WERI-Rb-1 (cell line): ENCODE data around the gene KDSR.

Experiments used
- DNase-seq: peaks from one replicate; pipeline ENCODE4 v3.0.0-alpha.2; 2020
- H3K27ac ChIP-seq: fragments of 250-450 bp; sonication (Bioruptor Pico); 2 replicates; pipeline ENCODE4 v1.5.1; 2020; ENCODE audit warnings: mild to moderate bottlenecking, moderate library complexity
- H3K27me3 ChIP-seq: fragments of 250-450 bp; sonication (Bioruptor Pico); 2 replicates; pipeline ENCODE4 v1.5.1; 2021; ENCODE audit warnings: mild to moderate bottlenecking, low read depth, moderate library complexity; ENCODE audit not compliant: insufficient read depth, severe bottlenecking
- H3K36me3 ChIP-seq: fragments of 250-450 bp; sonication (Bioruptor Pico); 2 replicates; pipeline ENCODE4 v1.5.1; 2020; ENCODE audit warnings: mild to moderate bottlenecking, moderate library complexity
- H3K4me3 ChIP-seq: 2 replicates; pipeline ENCODE4 v1.5.1; 2011; ENCODE audit warnings: low read depth, mild to moderate bottlenecking, control low read depth, low read length
- H3K9me3 ChIP-seq: fragments of 250-450 bp; sonication (Bioruptor Pico); 2 replicates; pipeline ENCODE4 v1.5.1; 2021; ENCODE audit warnings: mild to moderate bottlenecking, moderate library complexity; ENCODE audit not compliant: severe bottlenecking
- CTCF ChIP-seq: IDR thresholded peaks from 2 replicates; pipeline ENCODE4 v1.5.1; 2011; ENCODE audit warnings: low read depth, mild to moderate bottlenecking, control low read depth, inconsistent platforms, low read length

KDSR gene

GRCh38 chr18:63312737-63313395, 54.1 kb downstream of the KDSR start:
- no peak for TF ChIP-seq CTCF
- Histone ChIP-seq H3K27ac (no peak overlapping the region), H3K27me3 (no peaks in the 10 kb centered on the region), H3K36me3 (no peaks in the 10 kb centered on the region), H3K4me3 (no peak overlapping the region), H3K9me3 (no peaks in the 10 kb centered on the region)
- no peak for DNase-seq

- Histone ChIP-seq H3K36me3 (no peaks in the 10 kb centered on the region), H3K27ac (no peak overlapping the region)
Observed at GRCh38 chr18:63312019-63312409, 55.0 kb downstream of the KDSR start.

GRCh38 chr18:63311118-63312018, 55.6 kb downstream of the KDSR start:
- Histone ChIP-seq H3K9me3 (no peaks in the 10 kb centered on the region), H3K27ac (no peak overlapping the region), H3K4me3 (no peak overlapping the region), H3K36me3 (no peaks in the 10 kb centered on the region), H3K27me3 (no peaks in the 10 kb centered on the region)
- DNase-seq, result no peak
- TF ChIP-seq CTCF, result no peak

More at GRCh38 chr18:63312019-63312409, 55.0 kb downstream of the KDSR start:
- no peaks in the 10 kb centered on the region for H3K27me3 ChIP-seq
- DNase-seq, result no peak
- H3K4me3 ChIP-seq, result no peak overlapping the region
- no peaks in the 10 kb centered on the region for H3K9me3 ChIP-seq
- TF ChIP-seq CTCF, result no peak

GRCh38 chr18:63309422-63309821, 57.6 kb downstream of the KDSR start:
- DNase-seq, result no peak
- Histone ChIP-seq H3K27ac (no peak overlapping the region), H3K9me3 (no peaks in the 10 kb centered on the region), H3K4me3 (no peak overlapping the region), H3K36me3 (no peaks in the 10 kb centered on the region), H3K27me3 (no peaks in the 10 kb centered on the region)
- TF ChIP-seq CTCF, result no peak

- no peak for TF ChIP-seq CTCF
- H3K9me3 ChIP-seq, result no peaks in the 10 kb centered on the region
- DNase-seq, result no peak
- no peak overlapping the region for H3K4me3 ChIP-seq
- H3K27me3 ChIP-seq, result no peaks in the 10 kb centered on the region
- no peaks in the 10 kb centered on the region for H3K36me3 ChIP-seq
- no peak overlapping the region for H3K27ac ChIP-seq
Observed at GRCh38 chr18:63307551-63308200, 59.3 kb downstream of the KDSR start.
